AML-193 (cell line): ENCODE results near the gene CCDC60.
A peak's percentile ranks its signal among the peaks of the same experiment; 100 is the strongest.

Source experiments
- DNase-seq, 2 experiments: peaks; one replicate each; lab custom pipeline; 2025; lab: John Stamatoyannopoulos, UW

The CCDC60 gene

GRCh38 chr12:119384340-119384739 lies 49.8 kb downstream of the CCDC60 start:
- DNase-seq, result no peak

- no peak for DNase-seq
These were observed 51.1 kb downstream of the CCDC60 start for GRCh38 chr12:119385659-119386058.

GRCh38 chr12:119389687-119390086 lies 55.2 kb downstream of the CCDC60 start:
- no peak for DNase-seq

- no peak for DNase-seq
These were observed 57.1 kb downstream of the CCDC60 start for GRCh38 chr12:119391673-119392072.

GRCh38 chr12:119393677-119394076 lies 59.1 kb downstream of the CCDC60 start:
- no peak for DNase-seq

- DNase-seq, result no peak
These were observed 63.0 kb downstream of the CCDC60 start for GRCh38 chr12:119397540-119397939.

GRCh38 chr12:119398190-119398589 lies 63.7 kb downstream of the CCDC60 start:
- no peak for DNase-seq

GRCh38 chr12:119399301-119399700 lies 64.8 kb downstream of the CCDC60 start:
- DNase-seq, result no peak

GRCh38 chr12:119406308-119406707 lies 71.8 kb downstream of the CCDC60 start:
- no peak for DNase-seq

- DNase-seq, result no peak
These were observed 72.3 kb downstream of the CCDC60 start for GRCh38 chr12:119406811-119407210.

- DNase-seq, result no peak
These were observed 74.5 kb downstream of the CCDC60 start for GRCh38 chr12:119409043-119409442.

GRCh38 chr12:119410396-119410795 lies 75.9 kb downstream of the CCDC60 start:
- no peak for DNase-seq

GRCh38 chr12:119412306-119412705 lies 77.8 kb downstream of the CCDC60 start:
- DNase-seq, result no peak

- peak; percentile 27 to 32 for DNase-seq
These were observed 78.6 kb downstream of the CCDC60 start for GRCh38 chr12:119412811-119413794.

- DNase-seq, result no peak
These were observed 81.2 kb downstream of the CCDC60 start for GRCh38 chr12:119415714-119416113.

GRCh38 chr12:119417440-119417839 lies 82.9 kb downstream of the CCDC60 start:
- DNase-seq, result no peak

GRCh38 chr12:119419381-119419780 lies 84.9 kb downstream of the CCDC60 start:
- DNase-seq, result no peak

GRCh38 chr12:119423285-119423684 lies 88.8 kb downstream of the CCDC60 start:
- no peak for DNase-seq

GRCh38 chr12:119425623-119426022 lies 91.1 kb downstream of the CCDC60 start:
- no peak for DNase-seq

- no peak for DNase-seq
These were observed 96.6 kb downstream of the CCDC60 start for GRCh38 chr12:119431151-119431550.

- no peak for DNase-seq
These were observed 98.4 kb downstream of the CCDC60 start for GRCh38 chr12:119432949-119433348.

- no peak for DNase-seq
These were observed 106.4 kb downstream of the CCDC60 start for GRCh38 chr12:119440803-119441360.

- DNase-seq, result peak; percentile 25 to 54
These were observed 110.0 kb downstream of the CCDC60 start for GRCh38 chr12:119444462-119445044.
